ENCODE data around the gene HOOK2.

Gene HOOK2

DNA sequence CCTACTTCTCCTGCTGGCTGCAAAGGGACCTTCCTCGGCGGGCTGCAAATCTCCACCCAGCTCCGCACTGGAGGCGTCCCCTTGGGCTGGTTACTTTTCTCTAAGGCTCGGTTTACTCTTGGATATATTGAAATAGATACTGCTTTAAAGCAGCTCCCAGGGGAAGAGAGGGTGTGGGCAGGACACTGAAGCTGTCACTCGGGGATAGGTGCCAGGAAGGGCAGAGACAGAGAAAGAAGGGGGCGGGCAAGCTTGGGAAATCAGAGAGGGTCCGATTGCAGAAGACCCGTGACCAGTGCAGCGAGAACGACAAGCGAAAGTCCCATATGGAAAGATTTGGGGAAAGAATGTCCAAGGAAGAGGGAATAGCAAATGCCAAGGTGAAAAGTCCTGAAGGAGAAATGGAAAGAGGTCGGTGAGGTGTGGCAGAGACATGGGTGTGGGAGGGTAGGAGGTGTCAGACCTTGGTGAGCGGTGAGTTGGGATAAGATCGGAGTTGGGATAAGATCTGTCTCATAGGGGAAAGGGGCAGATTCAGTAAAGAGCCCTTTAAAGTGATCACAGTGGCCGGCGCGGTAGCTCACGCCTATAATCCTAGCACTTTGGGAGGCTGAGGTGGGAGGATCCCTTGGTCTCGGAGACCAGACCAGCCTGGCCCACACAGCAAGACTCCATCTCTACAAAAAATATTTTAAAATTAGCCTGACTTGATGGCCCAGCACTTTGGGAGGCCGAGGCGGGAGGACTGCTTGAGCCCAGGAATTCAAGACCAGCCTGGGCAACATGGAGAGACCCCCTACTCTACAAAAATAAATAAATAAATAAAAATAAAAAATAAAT lies 27.1 kb upstream of the HOOK2 start:
- peak overlapping the region; percentile 68 for H3K4me2 ChIP-seq (ENCODE audit: low read length, poor library complexity, severe bottlenecking)
- H3K27ac ChIP-seq (ENCODE audit: low read length, poor library complexity, severe bottlenecking) = no peak overlapping the region
- H4K8ac ChIP-seq (ENCODE audit: low read length) = peak overlapping the region; percentile 33
- peak overlapping the region; percentile 88 for H3K9ac ChIP-seq (ENCODE audit: low read length)
- H3K36me3 ChIP-seq (ENCODE audit: control insufficient read depth in 1 of 2, insufficient read depth in 2 of 2, low read depth in 1 of 2, low read length in 2 of 2) = peaks cover 14 to 16% of the 10 kb centered on the region in 2 experiments
- H3K18ac ChIP-seq (ENCODE audit: low read depth in 1 of 2, low read length in 2 of 2) = no peak overlapping the region
- H3K9me3 ChIP-seq (ENCODE audit: control insufficient read depth, low read length) = no peaks in the 10 kb centered on the region
- H2AFZ ChIP-seq (ENCODE audit: low read depth, low read length) = peak overlapping the region; percentile 73
- 52% methylated on average over 20 of the region's 22 CpGs for WGBS
- H2BK5ac ChIP-seq (ENCODE audit: low read depth, low read length, poor library complexity, severe bottlenecking) = no peak overlapping the region
- H3K23ac ChIP-seq (ENCODE audit: low read length in 2 of 2) = no peak overlapping the region
- peaks cover 26% of the 10 kb centered on the region for H3K79me1 ChIP-seq (replicated peaks; ENCODE audit: low read length, poor library complexity, severe bottlenecking)
- H3K27me3 ChIP-seq (ENCODE audit: control insufficient read depth in 1 of 2, insufficient read depth in 1 of 2, low read length in 2 of 2) = no peaks in the 10 kb centered on the region
- peak overlapping the region; percentile 80 to 89 for H3K4me3 ChIP-seq (ENCODE audit: insufficient read depth in 1 of 2, low read depth in 1 of 2, low read length in 2 of 2)
- H2AK5ac ChIP-seq (ENCODE audit: low read length, severe bottlenecking) = no peak overlapping the region
- no peak overlapping the region for H3K14ac ChIP-seq (ENCODE audit: low read length in 2 of 2)
- no peak overlapping the region for H4K91ac ChIP-seq (ENCODE audit: low read length)
- H2BK15ac ChIP-seq (ENCODE audit: low read depth, poor library complexity, severe bottlenecking) = no peak overlapping the region
- no peak overlapping the region for H2BK120ac ChIP-seq (ENCODE audit: low read depth, low read length)
- H3K4me1 ChIP-seq (ENCODE audit: control insufficient read depth, insufficient read depth, low read depth, low read length) = peaks cover 32% of the 10 kb centered on the region
- no peak overlapping the region for H3K4ac ChIP-seq (ENCODE audit: low read depth in 1 of 2, low read length in 2 of 2)
- no peak for DNase-seq
- no peak overlapping the region for H2BK12ac ChIP-seq (ENCODE audit: low read length in 2 of 2)

- peak within 1 kb of the TSS; percentile 35 for H4K91ac ChIP-seq (ENCODE audit: low read length)
- H2BK120ac ChIP-seq (ENCODE audit: low read depth, low read length) = no peak within 1 kb of the TSS
- peak; percentile 71 for DNase-seq
- peak within 1 kb of the TSS; percentile 33 for H4K8ac ChIP-seq (ENCODE audit: low read length)
- peak within 1 kb of the TSS in 1 of 2 experiments; percentile 50 for H3K4ac ChIP-seq (ENCODE audit: low read depth in 1 of 2, low read length in 2 of 2)
- no peak within 1 kb of the TSS for H2AK5ac ChIP-seq (ENCODE audit: low read length, severe bottlenecking)
- no peak within 1 kb of the TSS for H2BK12ac ChIP-seq (ENCODE audit: low read length in 2 of 2)
- H2BK5ac ChIP-seq (ENCODE audit: low read depth, low read length, poor library complexity, severe bottlenecking) = no peak within 1 kb of the TSS
- H2BK15ac ChIP-seq (ENCODE audit: low read depth, poor library complexity, severe bottlenecking) = peak within 1 kb of the TSS; percentile 13
- H3K4me3 ChIP-seq (ENCODE audit: insufficient read depth in 1 of 2, low read depth in 1 of 2, low read length in 2 of 2) = peak within 1 kb of the TSS; percentile 80 to 89
- H3K23ac ChIP-seq (ENCODE audit: low read length in 2 of 2) = peak within 1 kb of the TSS in 1 of 2 experiments; percentile 80
- peaks cover 14 to 23% of the 10 kb centered on the region in 2 experiments for H3K36me3 ChIP-seq (ENCODE audit: control insufficient read depth in 1 of 2, insufficient read depth in 2 of 2, low read depth in 1 of 2, low read length in 2 of 2)
- H3K4me1 ChIP-seq (ENCODE audit: control insufficient read depth, insufficient read depth, low read depth, low read length) = peaks cover 27% of the 10 kb centered on the region
- peaks cover 19% of the 10 kb centered on the region for H3K79me1 ChIP-seq (replicated peaks; ENCODE audit: low read length, poor library complexity, severe bottlenecking)
- peak within 1 kb of the TSS; percentile 88 for H3K9ac ChIP-seq (ENCODE audit: low read length)
- no peak within 1 kb of the TSS for H3K27ac ChIP-seq (ENCODE audit: low read length, poor library complexity, severe bottlenecking)
- peak within 1 kb of the TSS; percentile 73 for H2AFZ ChIP-seq (ENCODE audit: low read depth, low read length)
- H3K4me2 ChIP-seq (ENCODE audit: low read length, poor library complexity, severe bottlenecking) = peak within 1 kb of the TSS; percentile 68
- WGBS = under 1% methylated on average over 65 of the region's 78 CpGs
- no peaks in the 10 kb centered on the region for H3K9me3 ChIP-seq (ENCODE audit: control insufficient read depth, low read length)
- peak within 1 kb of the TSS in 1 of 2 experiments; percentile 88 for H3K14ac ChIP-seq (ENCODE audit: low read length in 2 of 2)
- H3K18ac ChIP-seq (ENCODE audit: low read depth in 1 of 2, low read length in 2 of 2) = peak within 1 kb of the TSS; percentile 9 to 73
- no peaks in the 10 kb centered on the region for H3K27me3 ChIP-seq (ENCODE audit: control insufficient read depth in 1 of 2, insufficient read depth in 1 of 2, low read length in 2 of 2)
Observed at GRCh38 chr19:12801466-12802266, 26.3 kb upstream of the HOOK2 start, which contains the start of the genes PRDX2 and THSD8. Gene PRDX2, minus strand, starts transcription at chr19:12801800. Its CDS starts 539 bp downstream, at chr19:12801261. Gene THSD8, plus strand, starts transcription at chr19:12802069. Its CDS starts 3 bp downstream, at chr19:12802072.

DNA sequence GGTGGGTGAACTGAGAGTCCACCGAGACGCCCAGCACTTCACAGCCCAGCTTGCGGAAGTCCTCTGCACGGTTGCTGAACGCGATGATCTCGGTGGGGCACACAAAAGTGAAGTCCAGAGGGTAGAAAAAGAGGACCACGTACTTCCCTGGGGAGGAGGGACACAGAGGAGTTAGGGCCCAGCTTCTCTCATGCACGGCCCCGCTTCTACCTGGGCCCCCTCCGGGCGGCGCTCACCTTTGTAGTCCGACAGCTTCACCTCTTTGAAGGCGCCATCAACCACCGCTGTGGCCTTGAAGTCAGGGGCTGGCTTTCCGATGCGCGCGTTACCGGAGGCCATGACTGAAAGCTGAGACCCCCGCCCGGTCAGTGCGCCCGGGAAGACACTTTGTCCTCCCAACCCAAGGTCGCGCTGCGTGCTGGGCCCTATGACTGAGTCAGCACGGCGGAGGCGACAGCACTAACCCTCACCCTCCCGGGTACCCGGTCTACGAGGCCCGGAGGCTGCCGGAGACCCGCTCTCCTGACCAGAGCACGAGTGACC lies 25.6 kb upstream of the HOOK2 start:
- Histone ChIP-seq H3K9me3 (ENCODE audit: control insufficient read depth, low read length) (no peaks in the 10 kb centered on the region), H3K18ac (ENCODE audit: low read depth in 1 of 2, low read length in 2 of 2) (peak overlapping the region; percentile 7 to 73), H3K4ac (ENCODE audit: low read depth in 1 of 2, low read length in 2 of 2) (peak overlapping the region in 1 of 2 experiments; percentile 50), H2BK12ac (ENCODE audit: low read length in 2 of 2) (no peak overlapping the region), H2AK5ac (ENCODE audit: low read length, severe bottlenecking) (no peak overlapping the region), H2BK5ac (ENCODE audit: low read depth, low read length, poor library complexity, severe bottlenecking) (no peak overlapping the region), H4K8ac (ENCODE audit: low read length) (peak overlapping the region; percentile 9), H3K9ac (ENCODE audit: low read length) (peak overlapping the region; percentile 88), H3K79me1 (replicated peaks; ENCODE audit: low read length, poor library complexity, severe bottlenecking) (peaks cover 19% of the 10 kb centered on the region), H3K27ac (ENCODE audit: low read length, poor library complexity, severe bottlenecking) (no peak overlapping the region), H2BK15ac (ENCODE audit: low read depth, poor library complexity, severe bottlenecking) (no peak overlapping the region), H4K91ac (ENCODE audit: low read length) (no peak overlapping the region), H3K27me3 (ENCODE audit: control insufficient read depth in 1 of 2, insufficient read depth in 1 of 2, low read length in 2 of 2) (no peaks in the 10 kb centered on the region), H3K14ac (ENCODE audit: low read length in 2 of 2) (peak overlapping the region in 1 of 2 experiments; percentile 88), H3K36me3 (ENCODE audit: control insufficient read depth in 1 of 2, insufficient read depth in 2 of 2, low read depth in 1 of 2, low read length in 2 of 2) (peaks cover 14 to 23% of the 10 kb centered on the region in 2 experiments), H2BK120ac (ENCODE audit: low read depth, low read length) (no peak overlapping the region), H3K4me1 (ENCODE audit: control insufficient read depth, insufficient read depth, low read depth, low read length) (peaks cover 27% of the 10 kb centered on the region), H3K4me3 (ENCODE audit: insufficient read depth in 1 of 2, low read depth in 1 of 2, low read length in 2 of 2) (peak overlapping the region; percentile 80 to 89), H2AFZ (ENCODE audit: low read depth, low read length) (peak overlapping the region; percentile 73), H3K4me2 (ENCODE audit: low read length, poor library complexity, severe bottlenecking) (peak overlapping the region; percentile 68), H3K23ac (ENCODE audit: low read length in 2 of 2) (peak overlapping the region in 1 of 2 experiments; percentile 80)
- 8% methylated on average over 32 of the region's 38 CpGs for WGBS
- DNase-seq = peak; percentile 33

Data from mesenchymal stem cell (in vitro differentiated cells and primary cell).